Testis (tissue), 2 donors: ENCODE measurements around the gene MRPL52.

Experiments used
- POLR2A ChIP-seq: fragments of 450-650 bp; IDR thresholded peaks from one replicate; pipeline ENCODE4 v1.6.1; 2017; ENCODE audit warnings: antibody characterized with exemption, mild to moderate bottlenecking, moderate library complexity
- TF ChIP-seq, protein P1 (sequence below), 3 experiments: fragments of 450-650 bp in 2 of 3; fragments of 200-600 bp in 1 of 3; sonication (generic) in 1 of 3; IDR thresholded peaks; one replicate each; pipeline ENCODE4 v1.5.1; 2016 to 2019; ENCODE audit warnings: antibody characterized with exemption in 3 of 3, mild to moderate bottlenecking in 2 of 3, moderate library complexity in 1 of 3

DNA sequence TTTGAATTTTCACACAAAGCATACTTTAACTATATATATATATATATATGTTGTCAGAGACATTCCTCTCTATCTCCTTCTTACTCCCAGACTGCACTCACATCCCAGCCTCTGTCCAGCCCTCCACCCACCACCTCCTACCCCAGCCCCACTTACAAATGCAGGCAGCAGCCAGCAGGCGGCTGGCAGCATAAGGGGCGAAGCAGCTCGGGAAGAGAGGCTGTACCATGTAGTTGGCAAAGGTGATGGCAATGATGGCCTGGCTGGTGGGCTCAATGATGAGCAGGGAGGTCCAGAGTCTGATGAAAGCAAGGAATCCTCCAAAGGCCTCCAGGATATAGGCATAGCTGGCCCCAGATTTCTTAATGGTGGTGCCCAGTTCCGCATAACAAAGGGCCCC lies 16.9 kb upstream of the MRPL52 start:
- TF ChIP-seq, protein P1, sequence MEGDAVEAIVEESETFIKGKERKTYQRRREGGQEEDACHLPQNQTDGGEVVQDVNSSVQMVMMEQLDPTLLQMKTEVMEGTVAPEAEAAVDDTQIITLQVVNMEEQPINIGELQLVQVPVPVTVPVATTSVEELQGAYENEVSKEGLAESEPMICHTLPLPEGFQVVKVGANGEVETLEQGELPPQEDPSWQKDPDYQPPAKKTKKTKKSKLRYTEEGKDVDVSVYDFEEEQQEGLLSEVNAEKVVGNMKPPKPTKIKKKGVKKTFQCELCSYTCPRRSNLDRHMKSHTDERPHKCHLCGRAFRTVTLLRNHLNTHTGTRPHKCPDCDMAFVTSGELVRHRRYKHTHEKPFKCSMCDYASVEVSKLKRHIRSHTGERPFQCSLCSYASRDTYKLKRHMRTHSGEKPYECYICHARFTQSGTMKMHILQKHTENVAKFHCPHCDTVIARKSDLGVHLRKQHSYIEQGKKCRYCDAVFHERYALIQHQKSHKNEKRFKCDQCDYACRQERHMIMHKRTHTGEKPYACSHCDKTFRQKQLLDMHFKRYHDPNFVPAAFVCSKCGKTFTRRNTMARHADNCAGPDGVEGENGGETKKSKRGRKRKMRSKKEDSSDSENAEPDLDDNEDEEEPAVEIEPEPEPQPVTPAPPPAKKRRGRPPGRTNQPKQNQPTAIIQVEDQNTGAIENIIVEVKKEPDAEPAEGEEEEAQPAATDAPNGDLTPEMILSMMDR (IDR thresholded peaks at IDR 0.05) = no peak
- TF ChIP-seq POLR2A = no peak
